Right renal cortex interstitium (tissue), 3 donors: ENCODE results near the gene CXCL13. TPM values are rescaled to one million over a fixed set of nuclear protein-coding genes. Genes with fewer than 3 reads are reported as not detected.
"Not testable (repeated sequence)": the region's sequence is repeated elsewhere in the genome, so short reads cannot be mapped to it uniquely, and the experiment has no call there.

Source experiments
- DNase-seq, 3 donors: peaks; one replicate each; pipeline ENCODE4 v3.0.0-alpha.2; 2013; ENCODE audit warnings: low read depth in 3 of 3, low spot score in 2 of 3
- polyA plus RNA-seq, 3 donors: library from polyadenylated mRNA; unstranded; fragments of 120-200 nt; gene quantifications; one replicate each; pipeline ENCODE4 v1.2.1, GENCODE V29; 2013; ENCODE audit not compliant: insufficient read length in 3 of 3

The CXCL13 gene, protein sequence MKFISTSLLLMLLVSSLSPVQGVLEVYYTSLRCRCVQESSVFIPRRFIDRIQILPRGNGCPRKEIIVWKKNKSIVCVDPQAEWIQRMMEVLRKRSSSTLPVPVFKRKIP
- polyA plus RNA-seq: 1 to 10 TPM in 1 of 3 donors, under 1 TPM in 2; 0.44 to 1.0 (median 0.90) TPM

GRCh38 chr4:77605210-77605902 is at the start of gene CXCL13:
TSS of gene CXCL13 (plus strand) at chr4:77605820. CDS start at chr4:77605866, 46 bp downstream.
- no peak for DNase-seq

DNA sequence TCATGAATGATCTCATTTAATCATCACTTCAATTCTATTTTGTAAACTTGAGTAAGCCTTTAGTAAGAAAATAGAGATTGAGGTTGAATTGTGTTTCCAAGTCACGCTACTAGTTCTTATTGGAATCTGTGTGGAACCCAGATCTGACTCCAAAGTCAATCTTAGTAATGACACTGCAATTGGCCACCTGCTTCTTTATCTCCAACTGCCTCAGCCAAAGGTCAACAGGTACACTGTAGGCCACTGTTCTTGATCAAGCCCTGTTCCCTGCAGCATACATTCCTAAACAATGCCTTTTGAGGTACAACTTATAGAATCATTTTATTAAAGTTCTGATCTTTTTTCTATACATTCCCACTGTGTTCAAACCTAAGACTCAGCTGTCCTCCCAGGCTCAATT is 45.5 kb upstream of the CXCL13 start:
- no peak for DNase-seq

- DNase-seq: not testable (repeated sequence)
These were observed 43.9 kb upstream of the CXCL13 start for GRCh38 chr4:77561720-77562119.

GRCh38 chr4:77564231-77564630 is 41.4 kb upstream of the CXCL13 start:
- DNase-seq: peak in 1 of 3 donors; percentile 1

- no peak for DNase-seq
These were observed 39.5 kb upstream of the CXCL13 start for GRCh38 chr4:77566148-77566547.

- no peak for DNase-seq
These were observed 38.1 kb upstream of the CXCL13 start for GRCh38 chr4:77567549-77567948.

DNA sequence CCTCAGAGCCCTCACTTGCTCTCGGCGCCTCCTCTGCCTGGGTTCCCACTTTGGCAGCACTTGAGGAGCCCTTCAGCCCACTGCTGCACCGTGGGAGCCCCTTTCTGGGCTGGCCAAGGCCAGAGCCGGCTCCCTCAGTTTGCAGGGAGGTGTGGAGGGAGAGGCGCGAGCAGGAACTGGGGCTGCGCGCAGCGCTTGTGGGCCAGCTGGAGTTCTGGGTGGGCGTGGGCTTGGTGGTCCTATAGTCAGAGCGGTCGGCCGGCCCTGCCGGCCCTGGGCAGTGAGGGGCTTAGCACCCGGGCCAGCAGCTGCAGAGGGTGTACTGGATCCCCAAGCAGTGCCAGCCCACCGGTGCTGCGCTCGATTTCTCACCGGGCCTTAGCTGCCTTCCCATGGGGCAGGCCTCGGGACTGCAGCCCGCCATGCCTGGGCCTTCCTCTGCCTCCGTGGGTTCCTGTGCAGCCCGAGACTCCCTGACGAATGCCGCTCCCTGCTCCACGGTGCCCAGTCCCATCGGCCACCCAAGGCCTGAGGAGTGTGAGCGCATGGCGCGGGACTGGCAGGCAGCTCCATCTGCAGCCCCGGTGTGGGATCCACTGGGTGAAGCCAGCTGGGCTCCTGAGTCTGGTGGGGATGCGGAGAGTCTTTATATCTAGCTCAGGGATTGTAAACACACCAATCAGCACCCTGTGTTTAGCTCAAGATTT is 35.0 kb upstream of the CXCL13 start:
- DNase-seq: not testable (repeated sequence)

GRCh38 chr4:77576351-77576750 is 29.3 kb upstream of the CXCL13 start:
- DNase-seq: no peak

GRCh38 chr4:77578145-77578544 is 27.5 kb upstream of the CXCL13 start:
- DNase-seq: no peak

GRCh38 chr4:77579406-77580076 is 26.1 kb upstream of the CXCL13 start:
- DNase-seq: no peak

DNA sequence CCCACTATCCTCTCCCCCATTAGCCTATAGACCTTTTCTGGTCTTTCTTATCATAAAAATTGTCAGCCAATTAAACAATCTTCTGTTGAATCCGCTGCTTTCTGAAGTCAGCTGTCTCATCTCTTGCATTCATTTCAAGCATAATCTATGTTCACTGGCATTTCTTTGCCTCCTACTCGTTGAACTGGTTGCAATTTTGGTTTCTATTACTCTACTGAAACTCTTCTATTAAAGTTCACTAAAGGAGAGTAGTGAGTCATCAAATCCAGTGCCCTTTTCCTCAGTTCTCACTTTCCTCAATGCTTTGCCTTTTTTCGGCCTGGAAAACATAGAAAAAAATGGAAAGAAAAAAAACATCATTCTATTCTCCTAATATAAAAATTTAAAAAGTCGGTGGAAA is 23.9 kb upstream of the CXCL13 start:
- DNase-seq: no peak

- DNase-seq: no peak
These were observed 23.5 kb upstream of the CXCL13 start for GRCh38 chr4:77582156-77582555.

GRCh38 chr4:77582711-77583110 is 22.9 kb upstream of the CXCL13 start:
- DNase-seq: no peak

DNA sequence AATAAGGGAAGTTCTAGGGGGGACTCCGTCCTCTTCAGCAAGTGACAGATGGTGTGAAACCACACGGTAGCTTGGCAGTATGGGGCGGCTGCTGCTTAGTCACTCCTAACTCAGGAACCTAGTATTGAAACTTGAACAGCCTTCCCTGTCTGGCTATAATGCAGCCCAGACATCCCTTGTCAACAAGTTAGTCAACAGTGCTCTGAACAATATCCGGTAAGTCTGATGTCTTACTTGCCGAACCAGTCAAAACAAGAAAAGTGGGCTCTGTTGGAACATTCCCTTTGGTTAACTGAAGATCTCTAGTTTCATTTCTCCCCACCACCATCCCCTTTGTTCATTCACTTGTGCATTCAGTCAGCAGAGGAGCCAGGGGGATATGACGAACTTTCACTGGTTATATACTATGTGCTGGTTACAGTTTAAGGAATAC is 18.7 kb upstream of the CXCL13 start:
- DNase-seq: no peak

- no peak for DNase-seq
These were observed 15.1 kb upstream of the CXCL13 start for GRCh38 chr4:77590482-77590881.

GRCh38 chr4:77591532-77591931 is 14.1 kb upstream of the CXCL13 start:
- no peak for DNase-seq

DNA sequence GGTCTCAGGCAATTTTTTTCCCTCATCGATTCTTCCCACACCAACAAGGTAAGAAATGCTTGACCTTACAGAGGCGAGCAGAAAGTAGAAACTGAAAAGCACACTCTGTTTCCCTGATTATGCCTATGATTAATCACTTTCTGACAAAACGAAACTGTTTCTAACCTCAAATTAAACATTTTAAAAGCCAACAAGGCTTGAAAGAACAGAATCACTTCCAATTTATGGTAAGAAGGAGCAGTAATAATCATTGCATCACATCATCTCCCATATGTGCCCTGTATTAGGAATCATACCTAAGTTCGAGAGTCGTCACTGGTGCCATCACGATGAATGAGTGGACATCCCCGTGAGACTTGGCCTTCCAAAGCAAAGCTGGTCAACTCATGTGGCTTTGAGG is 12.5 kb upstream of the CXCL13 start:
- no peak for DNase-seq

DNA sequence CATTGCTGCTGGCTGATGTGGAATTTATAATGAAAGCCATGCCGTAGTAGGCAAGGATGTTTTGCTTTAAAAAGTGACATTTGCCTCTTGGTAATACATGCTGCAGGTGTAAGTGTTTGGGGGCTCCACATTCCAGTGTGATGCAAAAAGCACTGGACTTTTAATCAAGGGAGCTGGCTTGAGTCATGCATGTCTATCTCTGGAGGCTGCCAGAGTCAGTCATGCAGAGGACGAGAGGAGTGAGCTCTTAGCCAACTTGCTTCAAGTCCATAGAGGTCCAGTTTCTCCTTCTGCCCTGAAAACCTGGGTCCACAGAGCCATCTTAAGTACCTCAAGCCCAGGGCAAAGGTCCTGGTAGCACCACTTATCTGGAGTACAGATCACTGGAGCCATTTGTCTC is 11.6 kb upstream of the CXCL13 start:
- no peak for DNase-seq

GRCh38 chr4:77595364-77595973 is 10.2 kb upstream of the CXCL13 start:
- DNase-seq: no peak

GRCh38 chr4:77599378-77599777 is 6.2 kb upstream of the CXCL13 start:
- no peak for DNase-seq
